Measurements from ENCODE around the gene GSN. TPM values are rescaled to one million over a fixed set of nuclear protein-coding genes. Genes with fewer than 3 reads are reported as not detected.

Gene GSN
- total and polyA plus RNA-seq, 10 of the 15 experiments (the other 5 are each of a cell fraction or from before 2014, with no cell fraction given), result 0.66 to 9.2 (median 6.2) TPM

GRCh38 chr9:121274851-121275250 is 6.9 kb downstream of the GSN start:
- RAD21 ChIA-PET (ENCODE audit: unreplicated experiment), result interaction anchor here (1.0 kb wide), 1 partner anchor 61 kb away, joined by 3 read pairs; no protein-coding TSS in a partner anchor
- no peak for DNase-seq (ENCODE audit: low read depth, low spot score)
- CTCF ChIA-PET, result interaction anchor here (1.8 kb wide), 1 partner anchor 62 kb away, joined by 5 read pairs; no protein-coding TSS in a partner anchor
- TF ChIP-seq CHD2 (IDR thresholded peaks at IDR 0.05; ENCODE audit: borderline replicate concordance, low read depth, low read length), result no peak
- no peak for TF ChIP-seq POU2F2 (IDR thresholded peaks at IDR 0.05; ENCODE audit: borderline replicate concordance, low read depth, low read length)
- TF ChIP-seq E2F8 (IDR thresholded peaks at IDR 0.05; ENCODE audit: low read depth, partially characterized antibody), result no peak
- TF ChIP-seq USF1 (IDR thresholded peaks at IDR 0.05; ENCODE audit: borderline replicate concordance, extremely low read length, insufficient read depth, low read depth, low read length), result no peak
- TF ChIP-seq RB1 (IDR thresholded peaks at IDR 0.05; ENCODE audit: borderline replicate concordance), result no peak
- no peak for TF ChIP-seq CBX3 (IDR thresholded peaks at IDR 0.05; ENCODE audit: borderline replicate concordance, low read depth)
- no peak for TF ChIP-seq ZZZ3 (IDR thresholded peaks at IDR 0.05; ENCODE audit: control insufficient read depth, insufficient read length, low read depth)
- no peak for TF ChIP-seq POLR2AphosphoS5 (IDR thresholded peaks at IDR 0.05; ENCODE audit: low read length)
- no peak for TF ChIP-seq CTCF (IDR thresholded peaks at IDR 0.05 in 2 of 3, conservative IDR thresholded peaks at IDR 0.05 in 1 of 3; ENCODE audit: control insufficient read depth in 2 of 3, extremely low read depth in 1 of 3, insufficient read depth in 1 of 3, low read depth in 3 of 3, low read length in 3 of 3)
- no peak for TF ChIP-seq IRF4 (IDR thresholded peaks at IDR 0.05; ENCODE audit: low read depth, low read length)
- TF ChIP-seq NFIC (IDR thresholded peaks at IDR 0.05; ENCODE audit: low read depth, low read length), result no peak
- TF ChIP-seq SP1 (IDR thresholded peaks at IDR 0.05; ENCODE audit: low read depth, low read length), result no peak
- TF ChIP-seq PRDM15 (CRISPR knock-in tag; IDR thresholded peaks at IDR 0.05), result no peak
- TF ChIP-seq ZNF217 (IDR thresholded peaks at IDR 0.05), result no peak

More at GRCh38 chr9:121274851-121275250, 6.9 kb downstream of the GSN start:
- Histone ChIP-seq H4K20me1 (ENCODE audit: control insufficient read depth, insufficient read depth) (no peaks in the 10 kb centered on the region), H3K4me3 (no peak overlapping the region), H3K79me2 (ENCODE audit: control insufficient read depth, insufficient read depth, low read length) (no peaks in the 10 kb centered on the region), H3K4me1 (ENCODE audit: control insufficient read depth, insufficient read depth, low read length) (no peaks in the 10 kb centered on the region), H3K36me3 (ENCODE audit: control insufficient read depth in 2 of 2, insufficient read depth in 2 of 2, low read length in 1 of 2) (no peaks in the 10 kb centered on the region), H3K9me3 (replicated peaks; ENCODE audit: control insufficient read depth, insufficient read depth, low read length) (no peaks in the 10 kb centered on the region), H3K9ac (ENCODE audit: control insufficient read depth, insufficient read depth, low read length) (no peak overlapping the region), H3K27ac (ENCODE audit: control insufficient read depth, insufficient read depth) (no peak overlapping the region), H3K4me2 (ENCODE audit: control insufficient read depth, insufficient read depth) (no peak overlapping the region), H2AFZ (ENCODE audit: control insufficient read depth, low read depth, low read length) (no peak overlapping the region), H3K27me3 (replicated peaks in 1 of 2; ENCODE audit: control insufficient read depth in 2 of 2, insufficient read depth in 2 of 2, low read length in 1 of 2) (no peaks in the 10 kb centered on the region)
- 83% methylated on average over 4 of the region's 4 CpGs for WGBS (ENCODE audit: insufficient coverage, insufficient replicate concordance, low lambda C conversion rate, missing lambda C conversion rate)
- ChIA-PET SMC1A (ENCODE audit: uncharacterized antibody, unreplicated experiment) (no interaction called here), POLR2A (interaction anchor here (0.5 kb wide), 1 partner anchor 25 kb away, joined by 6 read pairs; no protein-coding TSS in a partner anchor)
- ATAC-seq, result no peak
- intact Hi-C loops (cut with micrococcal nuclease; ENCODE audit: unreplicated experiment) (no loop called here), in situ Hi-C loops (cut with MboI) (no loop called here)
- no peak for FAIRE-seq
- no TSS peak for BruUV-seq (replicated peaks)
